NB4 (cell line): ENCODE measurements around the gene NQO1.

Source experiments
- DNase-seq: peaks from one replicate; pipeline ENCODE4 v3.0.0; 2010; ENCODE audit warnings: low read depth
- H3K4me3 ChIP-seq: one replicate; pipeline ENCODE4 v1.5.1; 2011; ENCODE audit warnings: mild to moderate bottlenecking, low read depth, low read length, moderate library complexity
- CTCF ChIP-seq: IDR thresholded peaks from one replicate; pipeline ENCODE4 v1.5.1; 2012; ENCODE audit warnings: low read depth, low read length
- MAX ChIP-seq: IDR thresholded peaks from 2 replicates; pipeline ENCODE4 v1.6.1; 2011; ENCODE audit warnings: low read depth, low read length
- MYC ChIP-seq: IDR thresholded peaks from 2 replicates; pipeline ENCODE4 v1.6.1; 2011; ENCODE audit warnings: low read depth, low read length
- POLR2A ChIP-seq: IDR thresholded peaks from 2 replicates; pipeline ENCODE4 v1.6.1; 2011; ENCODE audit warnings: mild to moderate bottlenecking; ENCODE audit not compliant: insufficient read length; ENCODE audit errors: extremely low read depth

NQO1 gene

GRCh38 chr16:69703638-69704037 lies 22.7 kb downstream of the NQO1 start:
- H3K4me3 ChIP-seq, result no peak overlapping the region
- TF ChIP-seq POLR2A, result no peak
- DNase-seq, result no peak

GRCh38 chr16:69701866-69702265 lies 24.5 kb downstream of the NQO1 start:
- H3K4me3 ChIP-seq, result no peak overlapping the region
- DNase-seq, result no peak
- TF ChIP-seq POLR2A, result no peak
- TF ChIP-seq MYC, result no peak
- TF ChIP-seq CTCF, result no peak
- TF ChIP-seq MAX, result no peak

- no peak for TF ChIP-seq CTCF
- no peak for TF ChIP-seq MAX
- no peak for TF ChIP-seq MYC
- no peak for TF ChIP-seq POLR2A
- H3K4me3 ChIP-seq, result no peak overlapping the region
- no peak for DNase-seq
Observed at GRCh38 chr16:69701452-69701851, 24.9 kb downstream of the NQO1 start.

GRCh38 chr16:69699915-69700314 lies 26.4 kb downstream of the NQO1 start:
- TF ChIP-seq CTCF (no peak), MAX (no peak), MYC (no peak), POLR2A (no peak)
- no peak for DNase-seq
- H3K4me3 ChIP-seq, result no peak overlapping the region

- no peak for DNase-seq
- no peak for TF ChIP-seq POLR2A
- no peak for TF ChIP-seq CTCF
- no peak for TF ChIP-seq MYC
- TF ChIP-seq MAX, result no peak
- no peak overlapping the region for H3K4me3 ChIP-seq
Observed at GRCh38 chr16:69698404-69698803, 28.0 kb downstream of the NQO1 start.

- no peak for TF ChIP-seq MAX
- TF ChIP-seq CTCF, result no peak
- no peak for DNase-seq
- H3K4me3 ChIP-seq, result no peak overlapping the region
Observed at GRCh38 chr16:69693916-69694315, 32.4 kb downstream of the NQO1 start.
